Epithelial cell of prostate (primary cell): Measurements from ENCODE around the gene PERCC1.

Source experiments
- DNase-seq: peaks from one replicate; pipeline ENCODE4 v3.0.0-alpha.2; 2011; ENCODE audit warnings: low read depth, low spot score
- H3K27ac ChIP-seq: fragments of 450-650 bp; 2 replicates; pipeline ENCODE4 v1.5.1; 2017; ENCODE audit warnings: mild to moderate bottlenecking

Gene PERCC1

DNA sequence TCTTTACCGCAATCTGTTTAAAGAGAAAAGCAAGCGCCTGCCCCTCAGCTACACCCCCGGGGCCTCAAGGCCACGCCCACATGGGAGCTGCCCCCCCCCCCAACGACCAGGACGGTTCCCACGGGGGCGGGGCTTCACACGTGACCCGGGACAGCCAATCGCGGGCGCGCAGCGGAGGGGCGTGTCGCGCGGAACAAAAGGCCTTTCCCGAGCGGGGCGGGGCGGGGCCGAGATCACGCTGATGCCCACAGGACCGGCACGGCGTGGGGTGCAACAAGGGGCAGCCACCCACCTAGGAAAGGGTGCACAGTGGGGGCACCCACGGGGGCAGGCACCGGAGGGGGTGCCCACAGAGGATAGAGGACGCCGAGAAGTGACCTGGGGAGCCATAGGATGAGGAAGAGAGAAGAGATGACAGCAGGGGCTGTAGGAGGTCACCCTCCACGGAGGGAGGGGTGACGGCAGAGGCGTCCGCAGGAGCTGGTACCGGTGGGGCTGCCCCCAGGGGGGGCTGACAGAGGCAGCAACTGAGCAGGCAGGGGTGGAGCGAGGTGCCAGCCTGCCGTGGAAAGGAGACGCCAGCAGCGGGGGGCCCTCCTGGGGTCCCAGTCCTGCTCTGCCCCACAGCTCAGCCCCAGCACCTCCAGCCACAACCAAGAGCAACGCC is 22.6 kb upstream of the PERCC1 start:
- no peak for DNase-seq
- no peak overlapping the region for H3K27ac ChIP-seq

DNA sequence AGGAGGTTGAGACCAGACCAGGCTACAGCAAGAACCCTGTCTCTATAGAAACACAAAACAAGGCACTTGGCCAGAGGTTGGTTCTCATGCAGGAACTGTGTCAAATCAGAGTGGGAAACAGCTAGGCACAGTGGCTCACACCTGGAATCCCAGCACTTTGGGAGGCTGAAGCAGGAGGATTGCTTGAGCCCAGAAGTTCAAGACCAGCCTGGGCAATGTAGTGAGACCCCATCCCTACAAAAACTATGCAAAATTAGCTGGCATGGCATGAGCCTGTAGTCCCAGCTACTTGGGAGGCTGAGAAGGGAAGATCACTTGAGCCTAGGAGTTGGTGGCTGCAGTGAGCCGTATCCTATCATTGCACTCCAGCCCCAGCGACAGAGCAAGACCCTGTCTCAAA is 18.0 kb upstream of the PERCC1 start:
- DNase-seq: no peak
- H3K27ac ChIP-seq: no peak overlapping the region

DNA sequence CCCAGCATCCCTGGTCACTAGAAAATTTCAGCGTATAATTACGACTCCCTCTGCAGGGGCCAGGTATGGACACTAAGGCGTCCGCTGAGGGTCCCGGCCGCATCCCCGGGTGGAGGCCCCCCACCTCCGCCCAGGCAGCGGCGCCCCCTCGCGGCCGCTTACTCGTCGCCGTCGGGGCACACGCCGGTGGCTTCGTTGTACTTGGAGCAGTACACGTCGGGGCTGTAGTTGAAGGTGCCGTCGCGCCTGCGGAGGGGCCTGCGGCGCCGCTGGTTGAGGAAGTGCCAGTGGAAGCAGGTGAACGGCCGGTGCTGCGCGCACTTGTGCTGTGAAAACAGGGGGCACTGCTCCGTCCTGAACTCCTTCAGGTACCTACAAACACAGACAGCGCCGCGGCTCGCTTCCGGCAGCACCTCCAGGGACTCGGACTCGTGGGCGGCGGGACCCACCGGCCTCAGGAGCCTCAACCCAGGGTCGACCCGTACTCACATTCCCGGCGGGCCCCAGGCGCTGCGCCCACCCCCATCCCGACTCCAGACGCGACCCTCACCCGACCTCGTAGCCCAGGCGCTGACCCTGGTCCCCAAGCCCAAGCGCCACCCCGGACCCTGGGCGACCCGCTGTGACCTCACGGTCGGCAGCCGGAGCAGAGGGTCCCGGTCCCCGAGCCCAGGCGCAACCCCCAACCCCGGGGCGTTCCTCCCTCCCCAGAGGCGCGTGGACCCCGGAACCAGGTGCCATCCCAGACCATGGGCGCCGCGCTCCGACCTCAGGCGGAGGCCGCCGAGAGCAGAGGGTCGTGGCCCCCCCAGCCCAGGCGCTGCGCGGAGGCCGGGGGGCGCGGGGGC is 17.0 kb upstream of the PERCC1 start:
- no peak for DNase-seq
- peak overlapping the region; percentile 75 for H3K27ac ChIP-seq

DNA sequence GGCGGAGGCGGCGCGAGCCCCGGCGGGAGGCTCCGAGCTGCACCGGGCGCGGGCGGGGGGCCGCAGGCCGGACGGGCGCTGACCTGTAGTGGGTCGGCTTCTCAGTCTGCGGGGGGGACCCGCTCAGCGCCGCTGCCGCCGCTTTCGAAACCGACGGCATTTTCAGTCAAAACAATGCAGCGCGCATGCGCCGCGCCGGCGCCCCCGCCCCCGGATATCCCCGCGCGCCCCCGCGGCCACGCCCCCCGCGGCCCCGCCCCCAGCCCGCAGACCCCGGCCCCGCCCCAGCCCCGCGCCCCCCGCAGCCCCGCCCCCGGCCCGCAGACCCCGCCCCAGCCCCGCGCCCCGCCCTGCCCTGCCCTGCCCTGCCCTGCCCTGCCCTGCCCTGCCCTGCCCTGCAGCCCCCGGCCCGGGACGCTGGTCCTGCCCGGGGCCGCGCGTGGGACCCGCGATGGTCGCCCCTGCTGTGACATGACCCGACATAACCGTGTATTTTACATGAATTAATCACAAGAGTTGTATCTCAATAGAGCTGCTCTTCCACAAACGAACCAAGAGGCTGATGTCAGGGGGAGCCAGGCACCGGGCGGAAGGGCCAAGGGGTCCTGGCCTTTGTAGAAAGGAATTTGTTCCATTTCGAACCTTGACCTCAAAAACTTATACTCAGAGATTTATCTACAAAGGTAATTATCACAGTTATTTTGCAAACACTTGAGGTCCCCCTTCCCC is 16.2 kb upstream of the PERCC1 start, which contains the start of gene UNKL:
Gene UNKL, minus strand, starts transcription at position 173 of the 729 bp plus-strand sequence. Its CDS starts 13 bp downstream, at position 160.
- H3K27ac ChIP-seq: peak within 1 kb of the TSS; percentile 75
- DNase-seq: no peak

DNA sequence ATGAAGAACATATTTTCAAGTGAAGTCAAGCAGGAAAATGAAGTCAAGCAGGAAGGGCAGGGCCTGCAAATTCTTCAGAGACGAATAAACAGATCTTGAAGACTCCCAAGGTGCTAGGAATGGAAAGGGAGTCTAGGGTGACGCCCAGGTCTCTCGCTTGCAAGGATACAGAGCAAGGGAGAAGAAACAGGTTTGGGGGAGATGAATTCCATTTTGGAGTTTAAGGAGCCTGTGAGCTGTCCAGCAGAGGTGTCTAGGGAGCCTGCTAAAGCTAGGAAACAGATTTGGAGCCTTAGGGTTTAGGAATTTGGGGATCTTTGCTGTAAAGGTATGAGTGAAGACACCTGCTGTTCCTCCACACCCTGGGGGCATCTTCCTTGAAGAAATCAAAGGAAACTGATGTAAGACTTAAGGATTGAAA is 14.3 kb upstream of the PERCC1 start:
- no peak for DNase-seq
- H3K27ac ChIP-seq: peak overlapping the region; percentile 75

DNA sequence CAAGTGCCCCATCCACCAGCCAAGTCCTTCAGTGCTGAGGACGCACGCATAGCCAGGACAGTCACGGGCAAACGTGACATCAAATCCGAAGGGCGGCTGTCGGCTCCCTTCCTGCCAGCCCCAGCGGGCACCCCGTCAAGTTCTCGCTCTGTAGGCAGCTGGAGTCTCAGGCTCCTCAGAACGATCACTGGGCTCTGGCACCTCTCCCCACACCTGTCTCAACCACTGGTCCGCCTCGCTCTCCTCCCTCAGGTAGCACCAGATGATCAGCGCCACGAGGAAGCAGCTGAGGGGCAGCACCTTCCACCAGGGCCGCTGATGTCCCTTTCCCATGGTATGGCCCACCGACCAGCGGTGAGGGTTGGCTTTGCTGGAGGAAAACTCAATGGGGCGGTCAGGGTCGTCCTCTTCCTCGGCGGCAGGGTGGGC is 10.8 kb upstream of the PERCC1 start:
- peak overlapping the region; percentile 90 for H3K27ac ChIP-seq

DNA sequence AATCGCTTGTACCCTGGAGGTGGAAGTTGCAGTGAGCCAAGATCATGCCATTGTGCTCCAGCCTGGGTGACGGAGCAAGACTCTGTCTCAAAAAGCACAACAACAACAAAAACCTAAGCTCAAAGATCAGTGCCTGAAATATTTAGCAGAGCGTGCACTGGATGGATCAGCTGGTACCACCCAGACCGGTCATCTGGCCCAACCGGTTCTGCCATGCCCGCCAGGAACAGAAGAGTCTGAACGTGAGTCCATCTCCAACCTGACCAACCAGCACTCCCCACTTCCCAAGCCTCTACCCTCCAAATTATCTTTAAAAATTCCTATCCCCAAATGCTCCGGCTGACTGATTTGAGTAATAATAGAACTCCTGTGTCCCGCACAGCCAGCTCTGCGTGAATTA is 8.8 kb upstream of the PERCC1 start:
- no peak for DNase-seq
- H3K27ac ChIP-seq: peak overlapping the region; percentile 90

More for the DNA sequence above, 10.8 kb upstream of the PERCC1 start:
- DNase-seq: no peak

DNA sequence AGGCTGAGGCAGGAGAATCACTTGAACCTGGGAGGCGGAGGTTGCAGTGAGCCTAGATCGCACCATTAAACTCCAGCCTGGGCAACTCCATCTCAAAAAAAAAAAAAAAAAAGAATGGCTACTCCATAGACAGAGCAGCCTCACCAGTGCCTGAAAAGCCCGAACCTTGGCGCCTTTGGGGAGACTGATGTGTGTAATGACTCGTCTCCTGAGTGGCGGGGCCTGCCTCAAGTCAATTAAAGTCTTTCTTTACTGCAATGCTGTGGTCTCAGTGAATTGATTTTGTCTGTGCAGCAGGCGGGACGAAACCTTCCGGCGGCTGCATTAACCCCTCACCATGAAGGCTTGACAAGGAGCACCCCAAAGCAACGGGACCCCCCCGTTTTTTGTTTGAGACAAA is 6.8 kb upstream of the PERCC1 start:
- no peak overlapping the region for H3K27ac ChIP-seq

DNA sequence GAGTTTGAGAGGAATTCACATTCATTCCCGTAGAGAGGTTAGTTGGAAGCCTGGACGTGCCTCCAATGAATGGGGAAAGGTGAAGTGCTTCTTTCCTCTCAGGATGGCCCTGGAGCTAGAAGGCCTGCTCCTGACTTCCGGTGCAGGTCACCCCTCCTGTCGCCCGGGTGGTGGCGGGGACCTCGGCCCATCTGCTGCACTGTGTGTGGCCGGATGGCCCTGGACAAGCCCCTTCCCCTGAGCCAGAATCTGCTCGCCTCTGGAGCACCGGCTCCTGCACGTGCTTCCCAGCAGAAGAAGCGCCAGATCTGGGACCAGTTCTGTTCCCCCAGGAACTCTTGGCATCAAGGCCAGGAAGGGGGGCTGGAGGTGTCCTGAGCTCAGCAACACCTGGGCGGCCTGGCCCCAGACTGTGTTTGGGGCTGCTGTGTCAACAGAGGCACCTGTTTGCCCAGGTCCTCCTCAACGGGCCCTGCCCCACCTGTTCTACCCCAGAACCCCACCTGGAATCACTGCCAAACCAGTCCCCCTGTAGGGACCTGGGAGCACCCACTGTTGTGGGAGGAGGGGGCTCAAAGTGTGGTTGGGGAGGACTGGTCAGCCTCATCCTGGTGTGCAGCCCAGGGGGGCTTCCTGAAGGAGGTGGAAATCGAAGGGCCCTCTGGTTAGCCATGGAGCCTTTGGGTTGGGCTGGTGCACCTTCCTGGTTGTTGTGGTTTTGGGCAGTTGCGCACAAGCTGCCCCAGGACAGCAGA is 5.1 kb upstream of the PERCC1 start:
- no peak for DNase-seq
- H3K27ac ChIP-seq: no peak overlapping the region

More for the DNA sequence above, 6.8 kb upstream of the PERCC1 start:
- DNase-seq: no peak

DNA sequence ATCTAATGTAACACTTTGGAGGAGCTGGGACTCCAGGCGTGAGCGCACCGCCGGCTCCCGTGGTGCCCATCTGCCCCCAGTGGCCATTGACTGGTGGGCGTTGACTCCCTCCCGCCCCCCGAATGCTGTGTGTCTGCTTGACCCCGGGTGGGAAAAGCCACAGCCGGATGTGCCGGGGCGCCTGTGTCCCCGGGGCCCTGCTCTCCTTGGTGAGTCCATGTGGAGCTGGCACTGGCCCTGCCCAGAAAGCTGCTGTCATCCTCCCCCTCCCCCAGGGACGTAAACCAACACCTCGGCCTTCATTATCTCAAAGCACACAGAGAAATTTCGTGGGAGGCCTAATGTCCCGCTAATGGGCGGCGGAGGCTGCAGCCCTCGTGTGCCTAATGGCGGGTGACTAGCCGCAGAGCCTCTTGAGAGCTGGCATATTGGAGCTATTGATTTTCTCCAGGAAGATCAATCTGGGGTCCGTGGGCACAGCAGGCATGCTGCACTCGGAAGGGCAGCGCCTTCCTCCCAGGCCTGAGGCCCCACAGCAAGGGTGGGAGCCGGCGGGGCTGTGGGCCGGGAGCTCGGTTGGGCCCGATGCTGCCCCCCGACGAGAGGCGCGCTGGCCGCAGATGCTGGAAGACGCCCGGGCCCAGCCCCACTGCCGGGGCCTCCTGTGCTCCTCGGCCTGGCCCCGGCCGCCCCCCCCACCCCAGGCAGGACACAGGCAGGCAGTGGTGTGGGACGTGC is 4.0 kb upstream of the PERCC1 start:
- no peak for DNase-seq
- no peak overlapping the region for H3K27ac ChIP-seq

DNA sequence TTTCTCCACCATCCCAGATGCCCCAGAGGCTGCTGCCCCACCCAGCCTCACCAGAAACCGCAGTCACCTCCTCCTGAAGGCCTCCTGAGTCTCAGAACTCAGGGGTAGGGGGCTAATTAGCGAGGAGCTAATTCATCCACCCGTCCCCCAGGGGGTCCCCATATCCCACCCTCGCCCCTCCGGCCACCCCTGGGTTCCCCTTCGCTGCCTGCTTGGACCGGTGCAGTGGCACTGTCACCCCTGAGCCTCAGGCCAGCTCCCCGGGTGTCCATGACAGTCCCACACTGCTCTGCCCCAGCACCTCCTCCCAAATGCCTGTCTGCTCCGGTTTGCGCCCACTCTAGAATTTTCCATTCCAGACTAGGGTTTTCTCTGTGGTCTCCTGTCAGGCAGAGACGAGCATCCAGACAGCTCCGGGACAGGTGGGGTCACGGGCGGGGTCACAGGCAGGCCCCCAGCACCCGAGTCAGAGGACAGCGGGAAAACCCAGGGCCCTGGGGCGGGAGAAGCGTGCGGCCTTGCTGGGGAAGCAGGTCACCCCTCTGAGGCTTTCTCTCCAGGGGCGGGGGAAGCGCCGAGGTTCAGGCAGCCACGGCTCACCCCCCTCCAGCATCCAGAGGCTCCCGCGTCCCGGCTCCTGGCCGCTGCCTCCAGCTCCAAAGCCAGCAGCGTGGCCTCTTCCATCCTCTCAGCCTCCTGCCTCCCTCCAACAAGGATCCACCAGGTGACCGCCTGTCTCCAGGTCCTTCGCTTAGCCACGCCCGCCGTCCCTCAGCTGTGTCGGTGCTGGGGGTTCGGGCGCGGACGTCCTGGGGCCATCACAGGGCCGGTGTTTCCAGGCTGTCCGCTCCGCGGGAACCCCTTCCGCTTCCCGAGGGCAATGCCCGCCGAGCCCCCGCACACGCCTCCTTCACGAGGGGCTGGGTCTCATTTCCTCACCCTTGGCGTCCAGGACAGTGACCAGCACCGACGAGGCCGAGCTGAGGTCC is 3.1 kb upstream of the PERCC1 start:
- no peak for DNase-seq
- no peak overlapping the region for H3K27ac ChIP-seq

DNA sequence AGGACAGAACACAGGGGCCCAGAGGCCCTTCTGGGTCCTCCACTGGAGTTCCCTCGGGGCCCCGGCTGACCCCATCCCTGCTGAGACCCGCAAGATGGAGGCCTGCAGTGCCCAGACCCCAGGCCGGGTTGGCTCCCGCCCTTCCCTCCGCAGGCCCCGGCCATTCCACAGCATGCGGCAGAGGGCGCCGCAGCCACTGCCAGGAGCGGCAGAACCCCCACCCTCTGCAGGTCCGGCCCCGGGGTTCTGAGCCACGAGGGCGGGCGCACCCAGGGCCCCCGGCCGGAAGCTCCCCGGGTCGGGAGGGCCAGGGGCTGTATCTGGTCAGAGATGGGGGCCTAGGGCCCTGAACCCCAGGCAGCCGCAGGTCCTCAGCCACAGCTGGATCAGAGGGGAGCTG is 2.4 kb upstream of the PERCC1 start:
- no peak for DNase-seq
- no peak overlapping the region for H3K27ac ChIP-seq

DNA sequence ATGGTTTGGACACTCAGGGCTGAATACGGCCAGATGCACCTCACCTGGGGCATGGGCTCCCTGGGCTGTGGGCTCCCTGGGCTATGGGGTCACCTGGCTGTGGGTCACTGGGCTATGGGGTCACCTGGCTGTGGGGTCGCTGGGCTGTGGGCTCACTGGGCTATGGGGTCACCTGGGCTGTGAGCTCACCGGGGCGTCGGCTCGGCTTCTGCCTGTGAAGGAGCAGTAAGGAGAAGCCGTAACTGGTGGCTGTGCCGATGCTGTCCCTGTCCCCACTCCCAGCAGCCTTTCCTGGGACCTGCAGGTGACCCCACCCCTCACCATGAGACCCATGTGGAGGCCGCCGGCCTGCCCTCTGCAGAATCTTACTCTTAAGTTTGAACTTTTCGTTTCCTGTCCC is 1.9 kb upstream of the PERCC1 start:
- DNase-seq: no peak
- H3K27ac ChIP-seq: no peak overlapping the region

DNA sequence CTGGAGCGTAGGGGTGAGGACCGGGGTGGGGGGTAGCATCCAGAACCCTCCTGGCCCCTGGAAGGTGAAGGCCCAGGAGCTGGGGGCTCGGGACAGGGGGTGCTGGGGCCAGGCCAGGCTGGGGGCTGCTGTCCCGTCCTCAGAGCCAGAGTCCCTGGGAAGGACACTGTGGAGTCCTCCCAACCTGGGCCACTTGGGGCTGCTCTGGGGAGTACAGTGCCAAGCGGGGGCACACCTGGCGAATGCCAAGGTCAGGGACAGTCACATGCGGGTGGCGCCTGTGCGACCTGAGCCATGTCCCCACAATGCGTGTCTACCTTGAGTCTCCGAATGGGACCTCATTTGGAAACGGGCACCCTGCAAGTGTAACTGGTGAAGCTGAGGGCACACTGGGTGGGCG is 1.2 kb upstream of the PERCC1 start:
- H3K27ac ChIP-seq: no peak overlapping the region

DNA sequence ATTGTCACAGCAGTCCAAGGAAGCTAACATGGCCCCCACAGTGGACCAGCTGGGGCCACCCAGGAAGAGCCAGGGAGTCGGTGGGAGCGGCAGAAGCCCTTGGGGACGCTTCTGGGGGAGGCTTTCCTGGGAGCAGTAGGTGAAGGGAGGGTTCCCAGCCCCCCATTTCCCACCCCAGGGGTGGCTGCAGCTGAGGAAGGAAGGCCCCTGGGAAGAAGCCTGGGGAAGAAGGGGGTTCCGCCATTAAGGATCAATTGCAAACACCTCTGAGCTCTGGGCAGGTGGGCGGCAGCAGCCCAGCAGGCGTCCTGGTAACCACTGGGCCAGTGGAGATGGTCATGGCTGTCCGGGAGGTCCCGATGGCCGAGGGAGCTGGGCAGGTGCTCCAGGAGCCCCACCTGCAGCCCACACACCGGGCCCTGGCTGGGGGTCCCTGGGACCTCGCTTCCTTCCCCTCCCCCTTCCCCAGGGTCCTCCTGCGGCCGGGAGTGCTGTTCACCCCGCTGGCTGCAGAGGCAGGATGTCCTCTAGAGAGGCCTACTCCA is 592 bp upstream of the PERCC1 start:
- H3K27ac ChIP-seq: no peak overlapping the region
- DNase-seq: no peak

More for the DNA sequence above, 1.2 kb upstream of the PERCC1 start:
- DNase-seq: no peak

DNA sequence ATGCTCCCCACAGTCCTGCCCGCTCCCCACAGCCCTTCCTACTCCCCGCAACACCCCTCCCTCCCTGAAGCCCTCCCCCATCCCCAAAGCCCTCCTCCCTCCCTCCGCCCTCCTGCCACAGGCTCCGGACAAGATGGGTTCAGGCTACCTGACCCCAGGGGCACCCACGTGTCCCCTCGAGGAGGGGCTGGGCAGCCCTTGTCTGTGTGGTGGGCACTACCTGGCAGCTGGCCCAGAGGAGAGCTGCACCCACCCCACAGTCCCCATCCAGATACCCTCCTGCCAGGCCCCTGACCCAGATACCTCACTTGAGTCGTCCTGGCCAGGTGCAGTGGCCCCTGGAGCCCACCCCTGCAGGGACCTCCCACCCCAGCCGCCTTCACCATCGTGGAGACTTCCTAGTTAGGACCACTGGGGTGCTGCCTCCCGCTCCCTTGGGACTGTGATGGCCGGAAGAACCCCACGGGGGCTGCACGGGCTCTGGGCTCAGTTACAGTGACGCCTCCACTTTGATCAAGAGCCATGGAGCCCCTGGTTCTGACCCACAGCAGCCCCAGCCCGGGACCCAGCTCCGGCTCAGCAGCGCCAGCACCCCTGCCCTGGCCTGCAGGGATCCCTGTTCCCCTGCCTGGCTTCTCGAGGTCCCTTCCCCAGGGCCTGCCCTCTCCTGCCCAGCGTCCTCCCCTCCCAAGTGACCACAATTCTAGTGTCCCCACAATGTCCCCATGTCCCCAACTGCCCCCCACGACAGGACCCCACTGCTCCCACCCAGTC is 806 bp downstream of the PERCC1 start:
- no peak overlapping the region for H3K27ac ChIP-seq
- no peak for DNase-seq
